Gastrocnemius medialis (tissue), 4 donors: ENCODE data around the gene SDK2.

ENCODE experiments used
- CTCF ChIP-seq, 5 experiments: fragments of 450-650 bp in 3 of 5; fragments of 200-600 bp in 2 of 5; sonication (generic) in 2 of 5; IDR thresholded peaks in 4 of 5; conservative IDR thresholded peaks in 1 of 5; 1 replicate in 4 of 5; 2 replicates in 1 of 5; pipeline ENCODE4 v1.5.1; 2016 to 2019; ENCODE audit warnings: antibody characterized with exemption in 5 of 5, mild to moderate bottlenecking in 3 of 5, moderate library complexity in 3 of 5
- POLR2A ChIP-seq, 2 donors: fragments of 450-650 bp; IDR thresholded peaks; one replicate each; pipeline ENCODE4 v1.6.1; 2017; ENCODE audit warnings: antibody characterized with exemption in 2 of 2, mild to moderate bottlenecking in 2 of 2, moderate library complexity in 2 of 2

GRCh38 chr17:73521376-73521775, 122.9 kb downstream of the SDK2 start:
- TF ChIP-seq CTCF (IDR thresholded peaks at IDR 0.05 in 4 of 5, conservative IDR thresholded peaks at IDR 0.05 in 1 of 5) (no peak), POLR2A (IDR thresholded peaks at IDR 0.05) (no peak)
